Measurements from ENCODE around the gene RUFY1.
"Not testable (repeated sequence)": the region's sequence is repeated elsewhere in the genome, so short reads cannot be mapped to it uniquely, and the experiment has no call there.

Gene RUFY1

DNA sequence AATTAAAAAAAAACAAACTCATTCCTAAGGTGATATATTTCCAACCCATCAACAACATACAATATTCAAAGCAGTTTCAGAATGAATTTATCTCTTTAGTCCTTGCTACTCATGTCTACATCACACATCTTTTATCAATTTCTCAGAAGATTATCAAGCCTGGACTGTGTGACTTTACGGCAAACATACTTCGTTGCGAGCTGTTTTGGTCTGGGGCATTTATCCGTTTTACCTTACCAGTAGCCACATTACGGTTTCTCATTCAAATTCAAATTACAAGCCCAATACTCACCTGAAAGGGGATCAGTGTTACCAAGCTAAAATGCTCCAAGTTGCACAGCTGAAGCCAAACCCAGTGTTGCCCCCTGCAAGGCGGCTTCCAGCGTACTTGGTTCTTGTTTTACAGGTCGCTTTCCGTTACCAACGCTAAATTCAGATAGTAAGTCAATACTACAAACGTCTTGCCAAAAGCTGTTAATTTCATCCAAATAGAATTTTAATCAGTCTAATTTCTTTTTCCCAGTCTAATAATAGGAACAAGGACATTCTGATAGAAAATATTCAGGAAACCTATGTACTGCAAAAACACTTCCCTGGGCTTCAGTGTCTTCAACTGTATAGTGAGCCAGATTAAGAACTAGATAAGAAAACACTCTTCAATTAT, 71.3 kb downstream of the RUFY1 start:
- no peak for DNase-seq (ENCODE audit: low read depth in 2 of 2)

GRCh38 chr5:179623003-179623905, 72.9 kb downstream of the RUFY1 start, which contains the start of gene HNRNPH1:
TSS of gene HNRNPH1 (minus strand) at chr5:179623671. CDS start at chr5:179623133, 538 bp downstream.
- peak; percentile 97 to 98 for DNase-seq (ENCODE audit: low read depth in 2 of 2)

- peak; percentile 21 to 39 for DNase-seq (ENCODE audit: low read depth in 2 of 2)
Observed at GRCh38 chr5:179623906-179624741, 73.8 kb downstream of the RUFY1 start.

DNA sequence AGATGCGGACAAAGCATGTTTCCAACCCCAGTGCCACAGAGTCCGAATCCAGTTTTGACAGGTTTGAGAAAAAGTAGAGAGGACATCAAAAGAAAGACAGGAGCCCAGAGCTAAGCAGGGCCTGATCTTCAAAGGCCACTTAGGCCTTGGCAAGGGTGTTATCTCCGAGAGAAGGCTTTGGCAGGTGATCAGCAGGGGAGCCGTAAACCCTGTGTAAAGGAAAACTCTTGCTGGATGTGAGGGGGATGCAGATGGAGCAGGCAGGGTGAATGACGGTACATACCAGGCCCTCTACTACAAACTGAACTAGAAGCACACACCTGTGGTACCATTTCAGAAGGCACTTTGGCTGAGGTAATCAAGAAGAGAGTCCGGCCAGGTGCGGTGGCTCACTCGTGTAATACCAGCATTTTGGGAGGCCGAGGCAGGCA, 74.5 kb downstream of the RUFY1 start:
- no peak for DNase-seq (ENCODE audit: low read depth in 2 of 2)

DNA sequence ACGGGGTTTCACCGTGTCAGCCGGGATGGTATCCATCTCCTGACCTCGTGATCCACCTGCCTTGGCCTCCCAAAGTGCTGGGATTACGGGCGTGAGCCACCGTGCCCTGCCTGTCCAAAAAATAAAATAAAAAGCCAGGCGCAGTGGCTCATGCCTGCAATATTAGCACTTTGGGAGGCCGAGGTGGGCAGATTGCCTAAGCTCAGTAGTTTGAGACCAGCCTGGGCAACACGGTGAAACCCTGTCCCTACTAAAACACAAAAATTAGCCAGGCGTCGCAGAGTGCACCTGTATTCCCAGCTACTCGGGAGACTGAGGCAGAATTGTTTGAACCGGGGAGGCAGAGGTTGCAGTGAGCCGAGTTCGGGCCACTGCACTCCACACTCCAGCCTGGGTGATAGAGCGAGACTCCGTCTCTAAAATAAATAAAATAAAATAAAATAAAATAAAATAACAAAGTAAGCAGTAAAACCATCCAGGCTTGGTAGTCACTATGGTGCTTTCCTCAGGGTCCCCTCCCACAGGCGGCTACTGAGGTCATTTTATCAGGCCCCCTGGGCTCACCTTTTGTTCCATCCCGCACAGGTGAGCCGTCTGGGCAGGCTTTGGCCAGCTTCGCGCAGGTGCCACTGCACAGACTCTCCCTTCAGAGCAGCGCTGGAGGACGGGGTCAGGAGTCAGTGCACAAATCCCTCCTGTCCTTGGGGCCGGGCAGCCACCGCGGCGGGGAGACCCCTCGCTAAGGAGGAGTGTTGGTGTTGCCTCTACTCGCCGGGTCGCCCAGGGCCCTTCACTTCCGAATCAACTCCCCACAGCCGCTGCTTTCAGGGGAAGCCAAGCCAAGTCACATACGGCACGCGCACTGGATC, 83.4 kb downstream of the RUFY1 start:
- DNase-seq (ENCODE audit: low read depth in 2 of 2): not testable (repeated sequence)

DNA sequence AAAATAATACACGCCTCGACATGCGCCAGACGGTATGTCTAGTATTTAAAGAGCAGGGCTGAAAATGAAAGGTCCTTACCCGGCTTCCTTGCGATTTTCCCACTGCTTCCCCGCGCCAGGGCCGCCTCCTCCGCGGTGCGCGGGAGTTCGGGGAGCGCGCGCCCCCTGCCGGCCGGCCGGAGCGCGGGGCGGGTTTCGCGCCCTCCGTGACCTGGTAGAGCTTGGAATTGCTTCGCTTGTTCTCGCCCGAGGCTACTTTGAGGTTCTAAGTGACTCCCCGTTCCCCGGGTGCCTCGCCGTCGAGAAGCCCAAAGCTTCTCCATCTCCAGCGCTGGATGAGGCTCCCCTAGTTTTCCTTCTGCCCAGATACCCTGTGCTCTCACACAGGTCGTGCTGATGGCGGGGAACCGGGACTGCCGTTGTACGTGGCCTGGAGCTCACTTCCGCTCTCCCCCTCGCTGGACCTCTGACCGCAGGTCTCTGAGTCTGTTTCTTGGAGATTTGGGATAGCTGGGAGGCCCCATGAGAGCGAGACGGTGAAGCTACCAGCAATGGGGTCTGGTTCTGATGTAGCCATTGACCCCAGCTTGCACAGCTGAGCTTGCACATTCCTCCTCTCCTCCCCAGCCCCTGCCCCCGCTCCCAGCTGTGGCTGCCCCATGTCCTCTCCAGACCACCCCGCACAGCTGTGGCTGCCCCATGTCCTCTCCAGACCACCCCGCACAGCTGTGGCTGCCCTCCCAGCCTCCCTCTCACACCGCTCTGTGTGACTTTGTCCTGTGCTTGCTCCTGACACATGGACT, 84.2 kb downstream of the RUFY1 start:
- DNase-seq (ENCODE audit: low read depth in 2 of 2): not testable (repeated sequence)

- not testable (repeated sequence) for DNase-seq (ENCODE audit: low read depth in 2 of 2)
Observed at GRCh38 chr5:179639296-179639695, 88.9 kb downstream of the RUFY1 start.

DNA sequence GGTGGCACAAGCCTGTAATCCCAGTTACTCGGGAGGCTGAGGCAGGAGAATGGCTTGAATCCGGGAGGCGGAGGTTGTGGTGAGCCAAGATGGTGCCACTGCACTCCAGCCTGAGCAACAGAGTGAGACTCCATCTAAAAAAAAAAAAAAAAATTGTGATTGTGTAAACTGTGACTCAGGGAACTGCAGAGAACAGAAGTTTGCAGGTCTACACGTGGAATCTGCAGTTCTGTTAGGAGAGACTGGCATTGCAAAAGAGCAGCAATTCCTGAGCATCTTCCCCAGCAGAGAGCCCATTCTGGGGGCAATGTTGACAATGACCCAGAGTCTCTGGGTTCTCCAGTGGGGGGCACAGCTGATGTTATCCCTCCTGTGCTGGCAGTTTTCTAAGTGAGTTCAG, 91.4 kb downstream of the RUFY1 start:
- not testable (repeated sequence) for DNase-seq (ENCODE audit: low read depth in 2 of 2)

- not testable (repeated sequence) for DNase-seq (ENCODE audit: low read depth in 2 of 2)
Observed at GRCh38 chr5:179642626-179643025, 92.3 kb downstream of the RUFY1 start.

- not testable (repeated sequence) for DNase-seq (ENCODE audit: low read depth in 2 of 2)
Observed at GRCh38 chr5:179643141-179643920, 93.0 kb downstream of the RUFY1 start.

DNA sequence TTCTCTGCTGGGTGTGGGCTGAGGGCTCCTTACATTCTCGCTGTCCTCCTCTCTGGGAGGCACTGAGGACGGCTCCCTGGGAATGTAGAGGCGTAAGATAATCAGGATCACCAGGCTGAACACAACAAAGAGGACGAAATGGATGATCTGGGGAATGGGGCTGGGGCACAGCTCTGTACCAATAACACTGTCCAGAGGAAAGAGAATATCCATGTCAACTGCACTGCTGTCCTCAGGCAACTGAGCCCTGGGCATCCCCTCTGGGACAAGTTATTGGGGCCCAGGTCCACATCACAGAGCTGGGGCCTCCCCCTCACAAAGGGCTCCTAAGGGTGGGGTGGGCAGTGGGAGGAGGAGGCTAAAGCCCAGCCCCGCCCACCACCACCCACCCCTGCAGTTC, 94.4 kb downstream of the RUFY1 start:
- DNase-seq (ENCODE audit: low read depth in 2 of 2): not testable (repeated sequence)

DNA sequence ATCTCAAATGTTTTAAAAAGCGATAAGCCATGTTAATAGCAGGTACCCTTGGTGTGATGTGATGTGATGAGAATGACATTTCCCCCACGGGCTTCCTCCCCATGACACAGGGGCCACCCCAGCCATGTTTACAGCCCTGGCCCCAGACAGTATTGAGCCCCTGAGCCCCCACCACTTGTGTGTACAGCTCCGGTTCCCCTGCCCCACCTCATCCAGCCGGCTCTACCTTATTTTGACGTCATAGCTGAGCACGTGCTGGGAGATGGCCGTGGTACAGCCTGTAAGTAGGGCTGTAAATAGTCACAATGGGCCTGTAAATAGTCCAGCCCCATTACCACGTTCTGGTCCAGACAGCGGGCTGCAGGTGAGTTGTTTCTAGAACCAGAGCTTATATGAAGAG, 98.1 kb downstream of the RUFY1 start:
- DNase-seq (ENCODE audit: low read depth in 2 of 2): no peak

- DNase-seq (ENCODE audit: low read depth in 2 of 2): not testable (repeated sequence)
Observed at GRCh38 chr5:179649166-179649703, 98.9 kb downstream of the RUFY1 start.

DNA sequence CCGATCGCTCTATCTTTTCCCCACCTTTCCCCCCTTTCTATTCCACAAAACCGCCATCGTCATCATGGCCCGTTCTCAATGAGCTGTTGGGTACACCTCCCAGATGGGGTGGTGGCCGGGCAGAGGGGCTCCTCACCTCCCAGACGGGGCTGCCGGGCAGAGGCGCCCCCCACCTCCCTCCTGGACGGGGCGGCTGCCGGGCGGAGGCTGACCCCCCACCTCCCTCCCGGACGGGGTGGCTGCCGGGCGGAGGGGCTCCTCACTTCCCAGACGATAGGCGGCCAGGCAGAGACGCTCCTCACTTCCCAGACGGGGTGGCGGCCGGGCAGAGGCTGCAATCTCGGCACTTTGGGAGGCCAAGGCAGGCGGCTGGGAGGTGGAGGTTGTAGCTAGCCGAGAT, 99.9 kb downstream of the RUFY1 start:
- DNase-seq (ENCODE audit: low read depth in 2 of 2): not testable (repeated sequence)

- DNase-seq (ENCODE audit: low read depth in 2 of 2): not testable (repeated sequence)
Observed at GRCh38 chr5:179653135-179653534, 102.8 kb downstream of the RUFY1 start.

- DNase-seq (ENCODE audit: low read depth in 2 of 2): not testable (repeated sequence)
Observed at GRCh38 chr5:179657302-179658178, 107.2 kb downstream of the RUFY1 start.

DNA sequence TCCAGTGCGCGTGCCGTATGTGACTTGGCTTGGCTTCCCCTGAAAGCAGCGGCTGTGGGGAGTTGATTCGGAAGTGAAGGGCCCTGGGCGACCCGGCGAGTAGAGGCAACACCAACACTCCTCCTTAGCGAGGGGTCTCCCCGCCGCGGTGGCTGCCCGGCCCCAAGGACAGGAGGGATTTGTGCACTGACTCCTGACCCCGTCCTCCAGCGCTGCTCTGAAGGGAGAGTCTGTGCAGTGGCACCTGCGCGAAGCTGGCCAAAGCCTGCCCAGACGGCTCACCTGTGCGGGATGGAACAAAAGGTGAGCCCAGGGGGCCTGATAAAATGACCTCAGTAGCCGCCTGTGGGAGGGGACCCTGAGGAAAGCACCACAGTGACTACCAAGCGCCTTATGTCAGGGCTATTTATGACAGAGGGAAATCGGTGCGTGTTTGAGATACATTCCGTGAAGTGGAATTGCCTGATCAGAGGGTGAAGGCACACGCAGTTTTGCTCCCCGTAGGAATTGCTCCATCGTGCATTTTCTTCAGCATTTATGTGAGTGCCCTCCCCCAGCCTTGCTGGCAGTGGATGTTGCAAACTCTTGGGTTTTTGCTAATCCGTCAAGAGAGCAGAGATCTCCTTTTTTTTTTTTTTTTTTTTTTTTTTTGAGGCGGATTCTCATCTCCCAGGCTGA, 108.0 kb downstream of the RUFY1 start:
- not testable (repeated sequence) for DNase-seq (ENCODE audit: low read depth in 2 of 2)
